ENCODE measurements around the gene HS3ST5. TPM values are rescaled to one million over a fixed set of nuclear protein-coding genes. Genes with fewer than 3 reads are reported as not detected.

Gene HS3ST5
- total RNA-seq, 1 experiment from 2014 or later: 14.4 TPM

- Mint-ChIP-seq H3K27ac (no peak overlapping the region), H3K4me3 (no peak overlapping the region), H3K27me3 (ENCODE audit: low read depth) (no peaks in the 10 kb centered on the region), H3K9me3 (no peaks in the 10 kb centered on the region; a peak in 1 of 5 replicates), H3K36me3 (ENCODE audit: insufficient read depth in 1 of 3, low read depth in 3 of 3) (peaks cover 4 to 12% (median 9%) of the 10 kb centered on the region in 3 experiments; a peak in 6 of 7 replicates), H3K4me1 (peaks cover 35% of the 10 kb centered on the region in 2 experiments)
- Histone ChIP-seq H3K4me2 (ENCODE audit: insufficient read depth, insufficient read length, low read length) (no peak overlapping the region), H3K4ac (ENCODE audit: low read depth, low read length) (no peak overlapping the region), H4K91ac (ENCODE audit: insufficient read length, low read depth, low read length) (no peak overlapping the region), H4K5ac (ENCODE audit: insufficient read length, low read depth, low read length) (no peak overlapping the region), H3K27ac (ENCODE audit: insufficient read length, low read depth, low read length) (no peak overlapping the region), H3K4me1 (ENCODE audit: insufficient read depth, low read length) (peaks cover 2% of the 10 kb centered on the region; the same call in 1 of the 2 replicates), H3K79me2 (ENCODE audit: insufficient read depth, low read length) (no peaks in the 10 kb centered on the region), H3K56ac (ENCODE audit: insufficient read length, low read depth, low read length) (no peak overlapping the region), H2AK5ac (ENCODE audit: insufficient read length, low read length) (no peak overlapping the region), H3K18ac (ENCODE audit: insufficient read length, low read depth, low read length) (no peak overlapping the region), H3K9ac (ENCODE audit: extremely low read depth, insufficient read length, low read length) (no peak overlapping the region), H2BK12ac (ENCODE audit: insufficient read length, low read depth, low read length) (no peak overlapping the region), H3K79me1 (ENCODE audit: insufficient read depth, low read depth, low read length, poor library complexity, severe bottlenecking) (no peaks in the 10 kb centered on the region), H2BK20ac (ENCODE audit: low read depth, low read length, poor library complexity, severe bottlenecking) (no peak overlapping the region), H2AFZ (ENCODE audit: low read length) (no peak overlapping the region), H4K20me1 (ENCODE audit: control insufficient read depth, insufficient read depth, insufficient read length) (no peaks in the 10 kb centered on the region), H3T11ph (ENCODE audit: low read length) (no peak overlapping the region), H3K27me3 (ENCODE audit: insufficient read depth, low read length) (no peaks in the 10 kb centered on the region), H4K8ac (replicated peaks; ENCODE audit: insufficient read length, low read depth, low read length) (no peak overlapping the region), H3K23ac (ENCODE audit: insufficient read length, low read depth, low read length) (no peak overlapping the region), H2BK5ac (ENCODE audit: insufficient read length, low read length) (no peak overlapping the region), H3K23me2 (ENCODE audit: insufficient read length, low read depth, low read length, poor library complexity, severe bottlenecking) (no peaks in the 10 kb centered on the region), H2BK15ac (ENCODE audit: low read depth, low read length) (no peak overlapping the region), H3K9me3 (ENCODE audit: control insufficient read depth, low read depth, low read length) (no peaks in the 10 kb centered on the region), H2BK120ac (ENCODE audit: low read depth, low read length, poor library complexity, severe bottlenecking) (no peak overlapping the region), H3K14ac (ENCODE audit: insufficient read depth, low read length) (no peak overlapping the region)
- DNase-seq: no peak
- WGBS (ENCODE audit: extremely low coverage, insufficient read length, low lambda C conversion rate): no CpG with 5 or more reads among the region's 3 CpGs
- no peak for TF ChIP-seq CTCF (conservative IDR thresholded peaks at IDR 0.05)
Observed at GRCh38 chr6:114125576-114125975, 217.2 kb downstream of the HS3ST5 start.
